DMS114 treated with DMSO at 0.1 percent for 48 hours (cell line): Measurements from ENCODE around the gene XRCC4.
"Not testable (repeated sequence)": the region's sequence is repeated elsewhere in the genome, so short reads cannot be mapped to it uniquely, and the experiment has no call there.

Source experiments
- DNase-seq: peaks from one replicate; lab custom pipeline; 2025; ENCODE audit not compliant: unreplicated experiment; lab: John Stamatoyannopoulos, UW

The XRCC4 gene

GRCh38 chr5:83257684-83258083 lies 180.3 kb downstream of the XRCC4 start:
- not testable (repeated sequence) for DNase-seq

GRCh38 chr5:83265318-83265717 lies 188.0 kb downstream of the XRCC4 start:
- no peak for DNase-seq

DNA sequence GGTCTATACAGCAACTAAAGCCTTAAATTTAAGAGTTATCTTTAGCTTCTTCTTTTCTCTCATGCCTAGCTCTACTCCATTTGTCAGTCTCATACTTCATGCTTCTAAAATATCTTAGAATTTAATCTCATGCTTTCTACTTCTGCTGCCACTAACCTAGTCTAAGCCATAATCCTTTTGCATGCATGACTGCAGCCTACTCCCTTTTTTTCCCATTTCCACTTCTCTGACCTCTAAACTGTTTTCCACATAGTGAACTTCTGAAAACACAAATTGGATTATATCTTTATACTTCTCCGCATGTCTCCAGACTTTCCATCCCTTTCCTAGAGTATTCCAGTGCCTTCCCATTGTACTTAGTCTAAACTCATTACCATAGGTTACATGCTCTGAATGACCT lies 193.0 kb downstream of the XRCC4 start:
- no peak for DNase-seq

GRCh38 chr5:83277154-83277553 lies 199.8 kb downstream of the XRCC4 start:
- DNase-seq: no peak

DNA sequence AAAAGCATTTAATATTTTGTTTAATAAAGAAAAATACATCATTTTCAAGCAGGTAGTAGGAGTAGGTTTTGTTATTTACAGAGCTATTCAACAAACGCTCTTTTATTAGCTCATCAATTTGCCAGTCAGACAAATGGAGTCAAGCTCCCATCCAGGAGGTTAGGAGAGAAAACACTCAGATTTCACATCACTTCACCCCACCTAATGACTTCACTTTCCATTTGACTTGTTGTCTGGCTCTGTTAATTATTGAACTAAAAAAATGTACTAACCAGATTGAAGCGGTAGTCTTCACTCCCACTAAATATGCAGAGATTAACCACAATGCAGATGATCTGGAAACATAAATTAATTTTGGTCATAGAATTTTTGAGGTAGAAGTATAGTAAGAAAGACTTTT lies 200.6 kb downstream of the XRCC4 start:
- DNase-seq: no peak

DNA sequence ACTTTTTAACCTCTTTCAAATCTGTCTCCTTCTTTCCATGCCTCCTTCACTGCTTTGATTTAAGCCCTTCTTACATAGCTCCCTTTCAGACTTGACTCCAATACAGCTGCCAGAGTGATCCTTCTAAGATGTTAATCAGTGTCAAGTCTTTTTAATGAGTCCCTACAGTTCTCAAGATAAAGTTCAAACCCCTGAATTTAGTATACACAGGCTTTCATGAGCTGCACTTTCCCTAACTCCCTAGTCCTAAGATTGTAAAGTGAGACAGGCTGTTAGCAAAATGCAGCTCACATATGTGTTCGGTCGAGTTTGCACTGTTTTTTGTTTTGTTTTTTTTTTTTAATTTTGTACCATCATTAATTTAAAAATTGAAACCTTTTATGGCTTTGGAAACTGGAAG lies 203.8 kb downstream of the XRCC4 start:
- DNase-seq: no peak

DNA sequence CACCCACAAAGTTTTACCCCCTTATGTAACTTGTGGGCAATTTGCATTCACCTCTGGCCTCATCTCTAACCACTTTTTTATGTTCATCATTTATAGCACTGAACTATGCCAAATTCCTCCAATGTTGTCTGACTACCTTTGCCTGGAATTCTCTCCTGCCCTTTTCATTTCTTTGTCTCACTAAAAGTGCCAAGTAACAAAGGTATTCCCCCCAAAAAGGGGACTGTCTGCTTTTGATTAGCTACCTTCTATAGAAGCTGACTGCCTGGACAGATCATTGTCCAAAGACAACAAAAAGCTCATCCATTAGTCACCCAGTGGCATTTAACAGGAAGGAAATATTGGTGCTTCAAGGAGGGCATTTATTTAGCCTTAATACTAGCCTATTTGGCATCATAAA lies 204.3 kb downstream of the XRCC4 start:
- DNase-seq: no peak

DNA sequence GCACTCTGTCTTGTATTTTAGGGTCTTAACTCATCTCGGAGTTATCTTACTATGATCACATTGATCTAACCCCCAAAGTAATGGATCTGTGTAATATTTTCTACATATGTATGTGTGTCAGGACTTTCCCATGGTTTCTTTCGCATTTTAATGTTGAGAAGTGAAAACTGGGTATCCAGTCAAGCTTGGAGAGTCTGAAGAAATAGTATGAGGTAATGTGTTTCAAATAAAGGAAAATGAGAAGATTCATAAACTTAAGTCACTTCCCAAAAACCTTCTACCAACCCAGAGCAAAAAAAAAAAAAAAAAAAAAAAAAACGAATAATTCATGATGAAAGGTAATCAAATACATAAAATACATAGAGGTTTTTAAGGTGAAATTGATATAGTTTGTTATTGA lies 206.4 kb downstream of the XRCC4 start:
- DNase-seq: no peak

DNA sequence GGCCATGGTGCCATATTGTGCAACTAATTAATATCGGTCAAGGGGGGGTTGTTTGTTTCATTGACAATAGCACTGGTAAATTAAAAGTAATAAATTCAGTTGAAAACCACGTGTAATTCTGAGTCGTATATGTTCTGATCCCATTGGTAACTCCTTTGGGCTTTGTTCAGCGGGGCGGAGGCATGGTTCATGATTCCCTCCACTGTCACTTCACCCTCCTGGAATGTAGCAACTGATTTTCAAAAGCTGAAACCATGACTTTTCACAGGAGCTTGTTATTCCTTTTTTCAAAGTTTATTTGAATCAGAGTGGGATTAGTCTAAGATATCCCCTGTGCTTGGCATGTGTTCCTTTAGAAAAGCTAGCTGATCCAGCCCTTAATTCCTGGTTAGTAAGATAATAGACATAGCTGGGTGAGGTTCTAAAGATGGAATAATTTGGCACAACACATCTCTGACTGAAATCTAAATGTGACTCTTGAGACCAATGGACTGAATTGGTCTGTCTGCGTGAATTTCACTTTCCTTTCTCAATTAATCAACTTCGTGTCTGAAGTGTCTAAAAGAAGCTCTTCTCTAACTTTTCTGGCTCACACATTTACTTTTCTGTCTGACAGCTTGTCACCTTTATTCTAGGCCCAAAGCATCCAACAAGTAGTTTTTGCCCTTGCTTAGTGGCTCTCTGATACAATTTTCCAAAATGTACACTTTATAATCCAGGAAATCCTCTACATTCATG lies 208.5 kb downstream of the XRCC4 start:
- no peak for DNase-seq

DNA sequence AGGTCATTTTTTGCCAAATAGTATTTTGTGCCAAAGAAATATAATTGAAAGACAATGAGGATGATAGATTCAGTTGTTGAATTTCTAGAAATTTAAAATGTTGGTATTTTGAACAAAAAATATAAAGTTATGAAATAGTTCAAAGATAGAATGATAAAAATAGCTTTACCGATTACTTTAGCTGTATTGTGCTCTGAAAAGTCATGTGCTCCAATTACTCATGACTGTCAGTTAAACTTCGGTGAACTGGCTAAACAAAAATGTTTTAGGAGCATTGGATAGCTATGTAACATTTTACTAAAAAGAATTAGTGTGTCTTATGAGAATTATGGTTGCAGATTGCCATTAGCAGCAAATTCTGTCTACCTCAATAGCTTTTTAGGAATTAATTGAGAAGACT lies 216.9 kb downstream of the XRCC4 start:
- no peak for DNase-seq

DNA sequence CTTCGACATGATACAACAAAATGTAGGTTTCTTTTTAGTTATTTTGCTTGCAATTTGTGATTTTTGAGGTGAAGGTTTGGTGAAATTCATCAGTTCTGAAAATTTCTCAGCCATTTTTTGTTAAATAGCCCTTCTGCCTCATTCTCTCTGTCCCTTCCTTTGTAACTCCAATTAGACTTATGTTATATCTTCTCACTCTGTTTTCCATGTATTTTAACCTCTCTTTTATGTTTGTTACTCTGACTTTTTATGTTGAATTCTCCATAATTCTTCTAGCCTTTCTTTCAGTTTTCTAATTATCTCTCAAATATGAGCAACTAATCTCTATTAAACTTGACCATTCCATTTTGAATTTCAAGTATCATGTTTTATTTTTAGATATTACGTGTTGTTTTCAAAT lies 222.0 kb downstream of the XRCC4 start:
- no peak for DNase-seq

DNA sequence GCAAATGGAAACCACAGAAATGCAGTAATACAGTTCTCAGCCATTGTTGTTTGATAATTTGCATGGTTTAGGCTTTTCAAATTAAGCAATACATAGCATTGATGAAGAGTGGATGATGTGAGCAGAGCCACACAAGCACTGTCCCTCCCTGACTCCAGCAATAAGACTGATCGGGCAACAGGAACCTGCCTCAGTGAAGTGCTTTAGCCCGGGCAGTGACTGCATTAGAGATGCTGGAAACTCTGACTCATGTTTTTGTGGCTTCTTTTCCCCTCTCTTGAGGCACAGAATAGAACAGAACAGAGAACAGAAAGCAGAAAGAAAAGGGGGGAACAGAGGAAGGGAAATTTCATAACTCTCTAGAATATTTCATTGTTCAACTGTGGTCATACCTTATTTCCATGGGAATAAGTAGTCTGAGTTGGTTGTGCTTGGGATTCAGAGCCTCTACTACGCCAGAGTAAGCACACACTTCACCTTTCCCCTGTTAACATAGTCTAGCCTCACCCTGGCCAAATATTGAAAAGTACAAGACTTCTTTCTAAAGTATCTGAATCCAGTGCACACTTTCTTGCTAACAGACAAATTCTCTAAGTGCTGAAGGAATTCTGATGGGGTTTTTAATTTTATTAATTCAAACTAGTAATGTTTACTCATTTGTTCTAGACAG lies 229.4 kb downstream of the XRCC4 start:
- no peak for DNase-seq

- no peak for DNase-seq
Measured at GRCh38 chr5:83312663-83313062, 235.3 kb downstream of the XRCC4 start.

DNA sequence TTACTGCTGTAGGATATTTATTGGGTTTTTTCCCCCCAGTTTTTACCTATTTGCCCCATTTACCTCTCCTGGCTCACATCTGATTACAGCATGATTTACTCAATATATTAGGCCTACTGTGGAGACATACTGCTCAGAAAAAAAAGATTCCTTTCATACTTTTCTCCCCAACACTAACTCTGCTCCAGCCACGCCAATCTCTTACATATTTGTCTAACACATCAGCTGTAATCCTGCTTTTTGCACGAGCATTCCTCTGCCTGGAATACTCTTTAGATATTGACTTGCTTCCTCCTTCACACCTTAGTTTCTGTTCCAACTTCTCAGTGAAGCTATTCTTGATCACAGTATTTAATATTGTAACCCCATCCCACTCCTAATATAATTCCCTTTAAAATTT lies 236.1 kb downstream of the XRCC4 start:
- no peak for DNase-seq

GRCh38 chr5:83321483-83322055 lies 244.2 kb downstream of the XRCC4 start:
- no peak for DNase-seq

- DNase-seq: no peak
Measured at GRCh38 chr5:83322273-83322924, 245.1 kb downstream of the XRCC4 start.

- DNase-seq: no peak
Measured at GRCh38 chr5:83323557-83324180, 246.3 kb downstream of the XRCC4 start.

DNA sequence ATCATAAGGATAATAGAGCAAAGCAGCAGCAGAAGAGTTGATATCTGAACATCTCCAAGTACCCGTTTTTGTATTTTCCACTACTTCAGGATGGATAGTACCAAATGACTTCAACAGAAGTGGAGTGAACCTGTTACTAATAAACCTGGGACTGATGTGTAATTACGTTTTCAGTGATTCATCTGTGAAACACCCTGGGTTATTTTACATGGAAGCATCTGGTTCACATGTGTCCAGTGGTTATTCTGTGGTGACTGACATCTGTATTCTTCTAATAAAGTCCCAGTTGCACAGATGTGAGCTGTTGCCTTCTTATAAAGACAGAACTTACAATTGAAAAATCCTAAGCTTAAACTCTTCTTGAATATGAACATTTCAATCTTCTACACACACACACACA lies 254.5 kb downstream of the XRCC4 start:
- no peak for DNase-seq

DNA sequence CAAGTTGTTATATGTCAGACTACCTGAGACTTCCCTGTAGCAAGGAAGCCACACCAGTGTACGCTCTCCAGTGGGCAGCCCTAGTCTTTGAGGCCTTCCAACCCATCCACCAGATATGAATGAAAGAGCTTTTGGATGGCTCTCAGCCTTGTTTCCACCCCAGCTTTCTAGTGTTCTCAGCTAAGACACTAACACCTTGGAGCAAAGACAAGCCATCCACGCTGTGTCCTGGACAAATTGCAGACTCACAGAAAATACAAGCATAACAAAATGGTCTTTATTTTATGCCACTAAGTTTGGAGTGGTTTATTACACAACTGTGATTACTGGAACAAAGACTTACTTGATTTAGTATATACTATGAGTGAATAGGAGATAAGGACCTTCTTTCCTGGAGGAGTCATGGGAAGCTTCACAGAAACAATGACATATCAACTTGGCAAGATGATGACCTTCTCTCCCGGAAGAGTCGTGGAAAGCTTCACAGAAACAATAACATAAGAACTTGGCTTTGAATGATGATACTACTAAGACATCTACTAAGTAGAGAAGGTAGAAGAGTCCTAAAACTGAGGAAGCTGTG lies 260.2 kb downstream of the XRCC4 start:
- DNase-seq: no peak

GRCh38 chr5:83340511-83340918 lies 263.2 kb downstream of the XRCC4 start:
- no peak for DNase-seq

- DNase-seq: no peak
Measured at GRCh38 chr5:83341815-83342334, 264.5 kb downstream of the XRCC4 start.
